HG02759 (cell line): ENCODE results near the gene ZNF554.
"Not testable (repeated sequence)": the region's sequence is repeated elsewhere in the genome, so short reads cannot be mapped to it uniquely, and the experiment has no call there.

Experiments used
- ATAC-seq: cut with Tn5 transposase; IDR thresholded peaks from one replicate; pipeline ENCODE4 v1.9.1; 2021; ENCODE audit warnings: mild to moderate bottlenecking, moderate library complexity; ENCODE audit not compliant: unreplicated experiment

Gene ZNF554

DNA sequence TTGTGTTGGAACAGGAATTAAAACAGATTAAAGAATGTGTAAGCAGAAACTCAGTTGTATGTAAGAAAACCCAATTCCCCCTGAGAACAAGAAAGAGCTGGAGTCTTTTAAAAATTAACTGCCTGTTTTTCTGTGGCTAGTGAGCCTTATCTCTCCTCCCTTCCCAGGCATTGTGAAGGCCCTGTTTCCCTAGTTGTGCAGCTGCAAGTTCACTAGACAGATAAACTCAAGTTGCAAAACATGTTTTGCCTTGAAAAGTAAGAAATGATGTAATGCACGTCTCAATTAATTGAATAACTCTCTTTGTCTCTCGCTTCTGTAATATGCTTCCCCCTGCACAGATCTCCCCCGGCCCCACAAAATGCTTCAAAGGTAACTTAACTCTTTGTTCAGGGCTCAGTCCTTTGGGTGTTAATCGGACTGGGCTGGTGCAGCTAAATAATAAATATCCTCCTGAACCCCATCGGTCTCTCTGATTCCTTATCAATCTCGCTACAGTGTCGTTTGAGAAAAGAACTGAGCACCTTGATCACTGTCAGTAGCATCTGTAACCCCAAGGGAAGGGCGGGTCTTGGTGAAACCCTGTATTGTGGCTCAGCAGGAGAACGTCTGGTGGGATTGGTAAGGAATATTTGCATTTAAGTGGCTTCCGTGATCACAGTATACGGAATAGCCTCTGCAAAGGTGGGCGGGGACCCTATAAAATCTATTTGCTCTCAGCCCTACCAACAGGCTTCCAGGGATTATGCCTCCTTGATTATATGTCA lies 45.8 kb downstream of the ZNF554 start:
- no peak for ATAC-seq

DNA sequence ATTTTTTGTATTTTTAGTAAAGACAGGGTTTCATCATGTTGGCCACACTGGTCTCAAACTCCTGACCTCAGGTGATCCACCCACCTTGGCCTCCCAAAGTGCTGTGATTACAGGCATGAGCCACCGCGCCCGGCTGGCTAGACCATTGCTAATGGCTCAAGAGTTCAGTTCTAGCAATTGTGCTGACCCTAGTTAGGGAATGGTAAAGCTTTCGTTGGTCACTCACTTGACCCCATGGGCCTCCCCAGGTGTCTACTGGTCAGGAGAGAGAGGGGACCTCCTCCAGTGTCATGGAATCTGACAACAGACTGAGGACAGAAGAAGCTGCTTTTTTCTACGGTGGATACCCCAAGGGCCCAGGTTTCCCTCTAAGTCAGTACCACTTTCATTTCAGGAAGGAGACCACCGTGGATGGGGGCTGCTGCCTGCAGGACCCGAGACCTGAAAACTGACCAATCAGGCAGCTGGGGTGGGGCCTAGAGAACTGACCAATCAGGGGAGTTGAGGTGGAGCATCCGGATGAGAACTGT lies 46.9 kb downstream of the ZNF554 start:
- no peak for ATAC-seq

DNA sequence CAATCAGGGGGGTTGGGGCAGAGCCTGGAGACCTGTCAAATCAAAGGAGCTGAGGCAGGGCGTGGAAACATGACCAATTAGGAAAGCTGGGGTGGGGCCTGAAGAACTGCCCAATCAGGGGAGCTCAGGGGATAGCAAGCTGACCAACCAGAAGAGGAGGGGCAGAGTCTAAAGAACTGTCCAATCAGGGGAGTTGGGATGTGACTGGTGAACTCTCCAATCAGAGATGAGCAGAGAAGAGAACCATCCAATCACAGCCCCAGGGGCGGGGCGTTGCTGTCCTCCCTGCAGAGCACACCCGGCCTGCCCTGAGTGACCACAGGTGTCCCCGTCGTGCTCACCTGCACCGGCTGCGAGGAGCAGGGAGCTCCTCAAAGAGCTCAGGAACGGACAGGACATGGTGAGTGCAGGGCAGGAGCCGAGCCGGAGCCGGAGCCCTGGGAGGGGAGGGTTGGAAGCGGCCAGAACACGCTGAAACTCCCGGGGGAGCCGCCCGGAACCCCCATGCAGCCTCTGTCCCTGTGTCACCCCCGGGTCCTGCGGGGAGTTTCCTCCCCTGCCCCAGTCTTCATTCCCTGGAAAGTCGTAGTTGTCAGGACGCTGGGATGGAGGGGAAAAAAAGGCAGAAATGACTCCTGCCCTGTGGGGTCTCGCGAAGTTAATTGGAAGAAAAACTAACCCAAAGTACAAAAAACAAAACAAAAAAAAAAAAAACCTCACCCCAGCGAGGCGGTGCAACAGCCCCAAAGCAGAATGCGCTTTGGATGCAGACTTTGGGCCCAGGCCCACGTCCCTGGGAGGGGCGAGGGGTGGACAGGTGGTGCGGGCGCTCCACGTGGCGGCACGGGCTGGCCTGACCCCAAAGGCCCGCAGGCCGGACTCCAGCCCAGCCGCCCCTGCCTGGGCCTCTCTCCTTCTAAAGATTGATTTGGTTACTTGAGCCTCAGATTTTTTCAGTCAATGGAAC lies 47.6 kb downstream of the ZNF554 start, which contains the start of gene ZNF556:
ZNF556 (plus strand) TSS at position 311 of the 967 bp plus-strand sequence; CDS start at position 398, 87 bp downstream.
- no peak for ATAC-seq

DNA sequence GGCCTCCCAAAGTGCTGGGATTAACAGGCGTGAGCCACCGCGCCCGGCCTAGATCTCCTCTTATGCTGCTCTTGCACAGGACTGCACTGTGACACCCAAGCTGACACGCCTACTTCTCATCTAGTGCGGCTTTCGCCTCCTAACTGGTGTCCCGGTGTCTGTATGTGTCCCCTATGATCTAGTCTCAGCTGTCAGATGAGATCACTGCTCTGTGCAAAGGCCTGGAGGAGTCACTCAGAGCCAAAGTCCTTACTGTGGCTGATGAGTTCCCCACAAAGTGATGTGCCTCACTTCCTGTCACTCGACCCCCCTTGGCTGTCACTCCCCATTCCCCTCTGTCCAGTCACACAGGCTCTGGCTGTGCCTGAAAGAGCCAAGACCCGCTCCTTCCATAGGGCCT lies 50.0 kb downstream of the ZNF554 start:
- ATAC-seq = no peak

DNA sequence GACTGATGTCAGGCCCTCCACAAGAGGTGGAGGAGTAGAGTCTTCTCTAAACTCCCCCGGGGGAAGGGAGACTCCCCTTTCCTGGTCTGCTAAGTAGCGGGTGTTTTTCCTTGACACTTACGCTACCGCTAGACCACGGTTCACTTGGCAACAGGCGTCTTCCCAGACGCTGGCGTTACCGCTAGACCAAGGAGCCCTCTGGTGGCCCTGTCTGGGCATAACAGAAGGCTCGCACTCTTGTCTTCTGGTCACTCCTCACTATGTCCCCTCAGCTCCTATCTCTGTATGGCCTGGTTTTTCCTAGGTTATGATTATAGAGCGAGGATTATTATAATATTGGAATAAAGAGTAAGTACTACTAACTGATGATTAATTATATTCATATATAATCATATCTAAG lies 52.5 kb downstream of the ZNF554 start:
- not testable (repeated sequence) for ATAC-seq

DNA sequence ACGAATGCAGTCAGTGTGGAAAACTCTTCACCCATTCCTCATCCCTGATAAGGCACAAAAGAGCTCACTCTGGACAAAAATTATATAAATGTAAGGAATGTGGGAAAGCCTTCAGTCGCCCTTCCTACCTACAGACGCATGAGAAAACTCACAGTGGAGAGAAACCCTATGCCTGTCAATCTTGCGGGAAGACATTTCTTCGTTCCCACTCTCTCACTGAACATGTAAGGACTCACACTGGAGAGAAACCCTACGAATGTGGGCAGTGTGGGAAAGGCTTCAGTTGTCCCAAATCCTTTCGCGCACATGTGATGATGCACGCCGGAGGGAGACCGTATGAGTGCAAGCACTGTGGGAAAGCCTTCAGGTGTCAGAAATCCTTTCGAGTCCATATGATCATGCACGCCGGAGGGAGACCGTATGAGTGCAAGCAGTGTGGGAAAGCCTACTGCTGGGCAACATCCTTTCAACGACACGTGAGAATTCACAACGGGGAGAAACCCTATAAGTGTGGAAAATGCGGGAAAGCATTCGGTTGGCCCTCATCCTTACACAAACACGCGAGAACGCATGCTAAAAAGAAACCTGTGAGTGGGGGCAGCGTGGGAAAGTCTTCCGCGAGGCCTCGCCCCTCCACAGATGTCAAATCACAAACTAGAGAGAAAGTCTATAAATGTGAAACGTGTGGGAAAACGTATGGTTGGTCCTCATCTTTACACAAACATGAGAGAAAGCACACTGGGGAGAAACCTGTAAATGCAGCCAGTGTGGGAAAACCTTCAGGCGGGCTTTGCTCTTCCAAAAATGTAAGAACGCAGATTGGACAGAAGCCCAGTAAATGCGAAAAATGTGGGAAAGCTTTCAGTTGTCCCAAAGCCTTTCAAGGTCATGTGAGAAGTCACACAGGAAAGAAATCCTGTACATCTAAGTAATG lies 58.0 kb downstream of the ZNF554 start:
- no peak for ATAC-seq

DNA sequence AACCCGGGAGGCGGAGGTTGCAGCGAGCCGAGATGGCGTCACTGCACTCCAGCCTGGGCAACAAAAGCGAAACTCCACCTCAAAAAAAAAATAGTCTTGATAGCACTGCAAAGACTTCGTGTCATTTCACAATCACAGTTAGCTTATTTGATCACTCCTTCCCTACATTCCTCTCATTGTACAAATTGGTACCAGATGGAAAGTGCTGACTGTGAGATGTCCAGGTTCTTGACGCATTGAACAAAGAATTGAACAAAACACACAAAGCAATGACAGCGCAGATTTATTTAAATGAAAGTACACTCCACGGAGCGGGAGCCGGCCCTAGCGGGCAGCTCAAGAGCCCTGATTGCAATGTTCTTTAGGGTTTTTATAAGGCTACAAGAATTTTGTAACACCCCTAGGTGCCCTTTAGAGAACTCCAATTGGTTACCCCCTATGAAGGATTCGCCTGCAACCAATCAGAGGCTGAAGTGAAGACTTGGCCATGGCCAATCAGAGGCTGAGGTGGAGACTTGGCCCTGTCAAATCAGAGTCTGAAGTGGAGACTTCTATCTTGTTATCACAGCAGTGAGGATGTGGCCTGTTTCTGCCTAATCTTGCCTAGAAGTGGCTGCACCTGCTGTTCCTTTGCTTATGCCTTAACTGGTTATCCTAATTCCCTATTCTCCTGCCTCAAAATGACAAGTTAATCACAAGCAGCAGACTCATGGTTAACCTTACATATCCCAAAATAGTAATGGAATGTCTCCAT lies 64.2 kb downstream of the ZNF554 start:
- ATAC-seq = no peak

DNA sequence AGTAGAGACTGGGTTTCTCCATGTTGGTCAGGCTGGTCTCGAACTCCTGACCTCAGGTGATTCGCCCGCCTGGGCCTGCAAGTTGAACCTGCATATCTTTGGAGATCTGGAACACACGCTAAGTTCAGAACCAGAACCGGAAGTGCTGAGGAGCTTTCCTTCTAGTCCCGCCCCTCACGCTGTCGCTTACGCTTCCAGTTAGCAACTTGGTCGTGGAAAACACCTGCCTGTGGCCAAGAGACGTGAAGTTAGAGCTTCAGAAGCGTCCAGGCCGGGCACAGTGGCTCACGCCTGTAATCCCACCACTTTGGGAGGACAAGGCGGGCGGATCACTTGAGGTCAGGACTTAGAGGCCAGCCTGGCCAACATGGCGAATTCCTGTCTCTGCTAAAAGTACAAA lies 66.1 kb downstream of the ZNF554 start:
- no peak for ATAC-seq
